Nephron progenitor cell (in vitro differentiated cells): ENCODE measurements around the gene KLHL3.

Experiments used
- DNase-seq: peaks from one replicate; pipeline ENCODE4 v3.0.0; 2021
- H3K27ac Mint-ChIP-seq: 2 replicates; pipeline ENCODE4 v1.8.0; 2021; ENCODE audit warnings: mild to moderate bottlenecking, moderate library complexity, mixed read lengths
- H3K27me3 Mint-ChIP-seq: 2 replicates; pipeline ENCODE4 v1.8.0; 2021; ENCODE audit warnings: mild to moderate bottlenecking, low read depth, mixed read lengths; ENCODE audit not compliant: poor library complexity
- H3K36me3 Mint-ChIP-seq: 2 replicates; pipeline ENCODE4 v1.8.0; 2021; ENCODE audit warnings: low read depth, mixed read lengths
- H3K4me1 Mint-ChIP-seq: 2 replicates; pipeline ENCODE4 v1.8.0; 2021; ENCODE audit warnings: mixed read lengths
- H3K4me3 Mint-ChIP-seq: 2 replicates; pipeline ENCODE4 v1.8.0; 2021; ENCODE audit warnings: mild to moderate bottlenecking, moderate library complexity, mixed read lengths
- H3K9me3 Mint-ChIP-seq: 2 replicates; pipeline ENCODE4 v1.8.0; 2021; ENCODE audit warnings: mild to moderate bottlenecking, moderate library complexity, mixed read lengths
- TF ChIP-seq, protein P1 (sequence below): fragments of 200-600 bp; sonication (generic); IDR thresholded peaks from 2 replicates; pipeline ENCODE4 v1.5.0; 2021; ENCODE audit warnings: antibody characterized with exemption

The KLHL3 gene

DNA sequence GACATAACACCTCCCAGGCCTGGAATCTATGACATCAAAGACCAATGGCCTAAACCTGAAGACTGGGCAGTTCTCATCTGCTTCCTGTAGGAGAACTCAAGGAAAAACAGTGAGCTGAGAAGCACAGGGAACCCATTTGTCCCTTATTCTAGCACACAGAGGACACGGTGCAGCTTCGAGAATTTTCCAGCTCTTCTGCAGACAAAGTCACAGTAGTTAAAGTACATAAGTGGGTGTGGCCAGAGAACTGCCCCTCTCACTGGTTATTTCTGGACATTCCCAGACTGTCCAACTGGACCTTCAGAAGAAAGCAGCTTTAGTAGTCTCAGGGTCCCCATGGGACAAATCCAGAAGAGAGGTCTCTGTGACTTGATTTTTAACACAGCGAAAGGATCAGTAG lies 114.6 kb downstream of the KLHL3 start:
- H3K4me1 Mint-ChIP-seq: peaks cover 7% of the 10 kb centered on the region
- H3K27me3 Mint-ChIP-seq: peaks cover 2% of the 10 kb centered on the region
- H3K27ac Mint-ChIP-seq: no peak overlapping the region
- no peak for DNase-seq
- no peaks in the 10 kb centered on the region for H3K9me3 Mint-ChIP-seq
- H3K36me3 Mint-ChIP-seq: peaks cover 10% of the 10 kb centered on the region
- TF ChIP-seq, protein P1, sequence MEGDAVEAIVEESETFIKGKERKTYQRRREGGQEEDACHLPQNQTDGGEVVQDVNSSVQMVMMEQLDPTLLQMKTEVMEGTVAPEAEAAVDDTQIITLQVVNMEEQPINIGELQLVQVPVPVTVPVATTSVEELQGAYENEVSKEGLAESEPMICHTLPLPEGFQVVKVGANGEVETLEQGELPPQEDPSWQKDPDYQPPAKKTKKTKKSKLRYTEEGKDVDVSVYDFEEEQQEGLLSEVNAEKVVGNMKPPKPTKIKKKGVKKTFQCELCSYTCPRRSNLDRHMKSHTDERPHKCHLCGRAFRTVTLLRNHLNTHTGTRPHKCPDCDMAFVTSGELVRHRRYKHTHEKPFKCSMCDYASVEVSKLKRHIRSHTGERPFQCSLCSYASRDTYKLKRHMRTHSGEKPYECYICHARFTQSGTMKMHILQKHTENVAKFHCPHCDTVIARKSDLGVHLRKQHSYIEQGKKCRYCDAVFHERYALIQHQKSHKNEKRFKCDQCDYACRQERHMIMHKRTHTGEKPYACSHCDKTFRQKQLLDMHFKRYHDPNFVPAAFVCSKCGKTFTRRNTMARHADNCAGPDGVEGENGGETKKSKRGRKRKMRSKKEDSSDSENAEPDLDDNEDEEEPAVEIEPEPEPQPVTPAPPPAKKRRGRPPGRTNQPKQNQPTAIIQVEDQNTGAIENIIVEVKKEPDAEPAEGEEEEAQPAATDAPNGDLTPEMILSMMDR: no peak
- H3K4me3 Mint-ChIP-seq: no peak overlapping the region

DNA sequence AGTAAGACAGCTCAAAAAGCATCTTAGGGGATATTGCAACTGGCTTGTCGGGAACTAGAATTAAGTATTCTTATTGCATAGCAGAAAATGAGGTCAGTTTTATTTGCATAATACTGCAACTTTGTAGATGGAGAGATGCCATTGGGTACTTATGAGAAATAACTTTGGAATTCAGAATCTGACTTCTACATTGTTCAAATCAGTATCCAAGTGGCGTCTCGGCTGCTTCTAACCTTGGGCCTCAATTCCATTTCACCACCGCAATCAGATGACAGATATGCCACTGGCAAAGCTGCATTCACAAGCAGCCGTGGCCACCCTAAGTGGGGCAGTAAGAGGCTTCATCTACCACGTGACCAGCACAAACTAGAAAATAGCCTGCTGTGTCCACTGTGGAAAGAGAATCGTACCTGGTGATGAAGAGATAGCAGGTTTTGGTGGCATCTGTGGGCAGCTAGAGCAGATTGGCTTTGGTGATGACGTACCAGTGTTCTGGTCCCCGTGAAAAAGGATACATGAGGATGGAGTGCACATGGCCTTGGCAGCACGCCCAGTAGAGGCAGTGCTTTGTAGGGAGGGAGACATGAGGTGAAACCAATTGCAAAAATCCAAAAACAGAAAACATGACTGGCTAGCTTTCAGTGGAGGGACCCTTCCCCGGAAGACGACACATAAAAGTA lies 116.6 kb downstream of the KLHL3 start:
- no peak overlapping the region for H3K4me3 Mint-ChIP-seq
- H3K36me3 Mint-ChIP-seq: peaks cover 10% of the 10 kb centered on the region
- no peak overlapping the region for H3K27ac Mint-ChIP-seq
- TF ChIP-seq, protein P1: no peak
- H3K4me1 Mint-ChIP-seq: peaks cover 7% of the 10 kb centered on the region
- no peaks in the 10 kb centered on the region for H3K9me3 Mint-ChIP-seq
- H3K27me3 Mint-ChIP-seq: peaks cover 2% of the 10 kb centered on the region
- no peak for DNase-seq

DNA sequence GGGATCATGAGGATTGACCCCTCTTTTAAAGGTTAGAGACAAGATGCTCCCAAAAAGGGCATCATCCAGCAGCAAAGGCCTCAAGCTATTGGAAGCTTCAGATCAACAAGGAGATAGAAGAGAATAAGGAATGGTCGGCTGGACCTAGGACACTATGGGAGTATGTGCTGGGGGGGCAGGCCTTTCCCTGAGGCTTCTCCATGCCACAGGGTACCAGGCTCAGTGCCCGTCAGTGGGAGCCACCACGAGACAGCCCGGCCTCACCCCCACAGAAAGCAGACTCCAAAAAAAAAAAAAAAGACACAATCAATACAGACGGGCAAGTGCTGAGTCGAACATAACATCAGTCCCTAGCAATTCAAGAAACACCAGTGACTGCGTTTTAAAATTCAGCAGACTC lies 117.4 kb downstream of the KLHL3 start:
- H3K4me3 Mint-ChIP-seq: no peak overlapping the region
- H3K27ac Mint-ChIP-seq: no peak overlapping the region
- peaks cover 10% of the 10 kb centered on the region for H3K36me3 Mint-ChIP-seq
- peaks cover 7% of the 10 kb centered on the region for H3K4me1 Mint-ChIP-seq
- H3K27me3 Mint-ChIP-seq: peaks cover 2% of the 10 kb centered on the region
- no peak for DNase-seq
- TF ChIP-seq, protein P1: no peak
- H3K9me3 Mint-ChIP-seq: no peaks in the 10 kb centered on the region

DNA sequence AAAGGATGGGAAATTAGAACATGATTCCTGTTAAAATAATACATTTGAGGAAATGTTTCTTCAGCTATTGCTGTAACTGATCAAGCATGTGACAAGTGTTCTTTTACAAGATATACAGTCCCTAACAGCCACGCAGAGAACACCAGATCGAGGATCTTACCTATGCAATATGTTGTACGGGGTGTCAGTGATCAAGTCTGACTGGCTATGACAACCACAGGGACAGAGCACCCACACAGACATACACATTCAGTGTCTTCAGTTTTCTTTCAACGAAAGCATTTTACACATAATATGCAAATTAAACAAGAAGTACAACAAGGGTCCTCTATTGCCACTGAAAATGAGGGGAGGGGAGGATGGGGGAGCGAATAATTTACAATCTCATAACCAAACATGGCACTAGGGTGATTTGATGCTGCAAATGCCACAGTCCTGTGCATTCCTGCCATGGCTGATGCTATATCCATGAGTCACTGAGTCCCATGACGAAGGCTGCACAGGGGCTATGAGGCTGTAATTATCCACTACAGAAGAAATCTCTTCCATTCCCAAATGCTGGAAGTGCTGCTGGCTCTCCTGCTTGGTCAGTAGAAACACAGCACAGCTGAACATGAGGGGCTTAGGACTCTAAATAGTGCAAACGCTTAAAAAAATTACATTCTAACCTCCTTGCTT lies 118.2 kb downstream of the KLHL3 start:
- DNase-seq: no peak
- Mint-ChIP-seq H3K36me3 (peaks cover 10% of the 10 kb centered on the region), H3K9me3 (no peaks in the 10 kb centered on the region), H3K4me1 (peaks cover 7% of the 10 kb centered on the region), H3K4me3 (no peak overlapping the region), H3K27me3 (peaks cover 2% of the 10 kb centered on the region), H3K27ac (no peak overlapping the region)
- TF ChIP-seq, protein P1: no peak

DNA sequence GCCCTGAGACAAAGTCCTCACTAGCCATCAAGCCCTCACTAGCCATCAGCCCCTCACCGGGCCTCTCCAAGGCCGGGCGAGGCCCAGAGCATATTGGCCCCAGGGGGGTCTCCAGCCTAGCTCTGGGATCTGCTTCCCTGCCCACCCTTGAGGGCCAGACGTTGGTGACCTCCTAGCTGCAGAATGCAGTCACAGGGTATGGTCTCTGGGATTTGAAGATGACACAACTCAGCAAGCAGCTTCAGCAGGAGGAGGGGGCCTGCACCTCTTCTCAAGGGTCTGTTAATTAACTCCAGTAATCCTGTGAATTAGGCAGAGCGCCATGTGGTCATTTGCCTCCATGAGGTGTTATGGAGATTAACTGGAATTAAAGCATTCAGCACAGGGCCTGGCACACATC lies 119.8 kb downstream of the KLHL3 start:
- Mint-ChIP-seq H3K36me3 (peaks cover 2% of the 10 kb centered on the region), H3K27me3 (peaks cover 2% of the 10 kb centered on the region), H3K4me1 (peaks cover 8% of the 10 kb centered on the region)

More for the DNA sequence above, 119.8 kb downstream of the KLHL3 start:
- Mint-ChIP-seq H3K4me3 (no peak overlapping the region), H3K27ac (no peak overlapping the region), H3K9me3 (no peaks in the 10 kb centered on the region)
- TF ChIP-seq, protein P1: no peak
- no peak for DNase-seq
